NT2/D1 (cell line): Measurements from ENCODE around the gene SMNDC1.

Experiments
- DNase-seq: peaks from one replicate; pipeline ENCODE4 v3.0.0-alpha.2; 2011; ENCODE audit warnings: low read depth, low spot score
- H3K27me3 ChIP-seq: 2 replicates; pipeline ENCODE4 v1.6.0; 2011; ENCODE audit warnings: mild to moderate bottlenecking; ENCODE audit not compliant: insufficient read length, insufficient read depth
- H3K36me3 ChIP-seq: 2 replicates; pipeline ENCODE4 v1.6.1; 2011; ENCODE audit warnings: mild to moderate bottlenecking, low read length, mixed read lengths; ENCODE audit not compliant: insufficient read depth, insufficient read length
- H3K4me1 ChIP-seq: 2 replicates; pipeline ENCODE4 v1.5.1; 2011; ENCODE audit not compliant: insufficient read depth, insufficient read length
- H3K4me3 ChIP-seq: 2 replicates; pipeline ENCODE4 v1.5.1; 2011; ENCODE audit warnings: low read depth; ENCODE audit not compliant: insufficient read length
- H3K9ac ChIP-seq: 2 replicates; pipeline ENCODE4 v1.6.0; 2011; ENCODE audit warnings: low read depth; ENCODE audit not compliant: insufficient read length
- H3K9me3 ChIP-seq: 2 replicates; pipeline ENCODE4 v1.5.1; 2011; ENCODE audit warnings: mild to moderate bottlenecking, low read length; ENCODE audit not compliant: insufficient read depth
- SUZ12 ChIP-seq: IDR thresholded peaks from 2 replicates; pipeline ENCODE4 v1.6.1; 2011; ENCODE audit not compliant: insufficient read length, insufficient read depth; ENCODE audit errors: extremely low read depth
- YY1 ChIP-seq: IDR thresholded peaks from 2 replicates; pipeline ENCODE4 v1.6.1; 2011; ENCODE audit not compliant: insufficient read length, insufficient read depth
- ZNF274 ChIP-seq: IDR thresholded peaks from 2 replicates; pipeline ENCODE4 v1.6.1; 2011; ENCODE audit warnings: mild to moderate bottlenecking, low read depth, low read length

SMNDC1 gene

GRCh38 chr10:110279407-110279986, 25.2 kb downstream of the SMNDC1 start:
- Histone ChIP-seq H3K9ac (no peak overlapping the region), H3K27me3 (no peaks in the 10 kb centered on the region), H3K4me3 (no peak overlapping the region), H3K9me3 (no peaks in the 10 kb centered on the region), H3K4me1 (no peaks in the 10 kb centered on the region), H3K36me3 (peaks cover 5% of the 10 kb centered on the region)
- DNase-seq: peak; percentile 28
- no peak for TF ChIP-seq ZNF274

GRCh38 chr10:110278562-110279406, 25.9 kb downstream of the SMNDC1 start:
- no peak overlapping the region for H3K9ac ChIP-seq
- H3K4me3 ChIP-seq: no peak overlapping the region
- peaks cover 5% of the 10 kb centered on the region for H3K36me3 ChIP-seq
- no peaks in the 10 kb centered on the region for H3K9me3 ChIP-seq
- no peaks in the 10 kb centered on the region for H3K27me3 ChIP-seq
- no peaks in the 10 kb centered on the region for H3K4me1 ChIP-seq
- DNase-seq: no peak
- TF ChIP-seq SUZ12 (no peak), ZNF274 (no peak), YY1 (no peak)

- H3K27me3 ChIP-seq: no peaks in the 10 kb centered on the region
- DNase-seq: no peak
- no peaks in the 10 kb centered on the region for H3K4me1 ChIP-seq
- peaks cover 5% of the 10 kb centered on the region for H3K36me3 ChIP-seq
- H3K4me3 ChIP-seq: no peak overlapping the region
- TF ChIP-seq ZNF274 (no peak), YY1 (no peak), SUZ12 (no peak)
- H3K9me3 ChIP-seq: no peaks in the 10 kb centered on the region
- H3K9ac ChIP-seq: no peak overlapping the region
Observed at GRCh38 chr10:110277591-110277990, 27.1 kb downstream of the SMNDC1 start.

GRCh38 chr10:110276603-110277002, 28.1 kb downstream of the SMNDC1 start:
- Histone ChIP-seq H3K4me3 (no peak overlapping the region), H3K36me3 (peaks cover 5% of the 10 kb centered on the region), H3K9me3 (no peaks in the 10 kb centered on the region), H3K27me3 (no peaks in the 10 kb centered on the region), H3K4me1 (no peaks in the 10 kb centered on the region), H3K9ac (no peak overlapping the region)
- TF ChIP-seq SUZ12 (no peak), ZNF274 (no peak)
- no peak for DNase-seq

GRCh38 chr10:110275128-110275729, 29.5 kb downstream of the SMNDC1 start:
- no peak overlapping the region for H3K9ac ChIP-seq
- H3K4me1 ChIP-seq: no peaks in the 10 kb centered on the region
- DNase-seq: no peak
- TF ChIP-seq ZNF274: no peak
- TF ChIP-seq YY1: no peak
- no peak for TF ChIP-seq SUZ12
- H3K4me3 ChIP-seq: no peak overlapping the region
- peaks cover 5% of the 10 kb centered on the region for H3K36me3 ChIP-seq
- H3K9me3 ChIP-seq: no peaks in the 10 kb centered on the region
- no peaks in the 10 kb centered on the region for H3K27me3 ChIP-seq

DNA sequence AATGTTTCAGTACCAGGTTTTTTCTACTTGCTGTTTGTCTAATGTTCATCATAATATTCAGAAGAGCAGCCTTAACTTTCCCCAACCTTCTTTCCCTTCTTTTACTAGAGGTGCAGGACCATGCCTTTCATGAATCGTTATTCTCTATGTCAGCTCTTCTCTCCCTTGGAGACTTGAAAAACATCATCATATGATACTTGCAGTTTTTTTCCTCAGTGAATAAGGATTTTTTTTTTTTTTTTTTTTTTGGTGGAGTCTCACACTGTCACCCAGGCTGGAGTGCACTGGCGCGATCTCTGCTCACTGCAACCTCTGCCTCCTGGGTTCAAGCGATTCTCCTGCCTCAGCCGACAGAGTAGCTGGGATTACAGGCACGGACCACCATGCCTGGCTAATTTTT, 30.1 kb downstream of the SMNDC1 start:
- no peaks in the 10 kb centered on the region for H3K9me3 ChIP-seq
- no peak overlapping the region for H3K4me3 ChIP-seq
- no peaks in the 10 kb centered on the region for H3K4me1 ChIP-seq
- H3K27me3 ChIP-seq: no peaks in the 10 kb centered on the region
- DNase-seq: no peak
- TF ChIP-seq SUZ12: no peak
- TF ChIP-seq ZNF274: no peak
- no peak for TF ChIP-seq YY1
- H3K36me3 ChIP-seq: no peaks in the 10 kb centered on the region
- H3K9ac ChIP-seq: no peak overlapping the region

GRCh38 chr10:110274072-110274627, 30.6 kb downstream of the SMNDC1 start:
- no peak for DNase-seq
- Histone ChIP-seq H3K27me3 (no peaks in the 10 kb centered on the region), H3K4me1 (no peaks in the 10 kb centered on the region)

More at GRCh38 chr10:110274072-110274627, 30.6 kb downstream of the SMNDC1 start:
- no peaks in the 10 kb centered on the region for H3K9me3 ChIP-seq
- no peak overlapping the region for H3K9ac ChIP-seq
- H3K36me3 ChIP-seq: no peaks in the 10 kb centered on the region
- no peak overlapping the region for H3K4me3 ChIP-seq
- TF ChIP-seq YY1 (no peak), ZNF274 (no peak), SUZ12 (no peak)
